Liver (tissue), 9 donors: ENCODE data around the gene SARDH. TPM values are rescaled to one million over a fixed set of nuclear protein-coding genes. Genes with fewer than 3 reads are reported as not detected.

Source experiments
- DNase-seq: peaks from one replicate; pipeline ENCODE4 v3.0.0-alpha.2; 2017; ENCODE audit warnings: low spot score
- H3K27ac ChIP-seq, 2 donors: one replicate each; pipeline ENCODE4 v1.7.0; 2013; ENCODE audit warnings: inconsistent platforms in 2 of 2, low read length in 2 of 2, control low read depth in 1 of 2, low read depth in 1 of 2, mild to moderate bottlenecking in 1 of 2
- H3K27me3 ChIP-seq, 4 donors: one replicate each; pipeline versions ENCODE4 v1.6.1 to v1.7.0; 2013; ENCODE audit warnings: low read length in 3 of 4, inconsistent platforms in 1 of 4, mild to moderate bottlenecking in 1 of 4, moderate library complexity in 1 of 4; ENCODE audit not compliant: control insufficient read depth in 4 of 4, insufficient read depth in 4 of 4
- H3K36me3 ChIP-seq, 4 donors: one replicate each; pipeline versions ENCODE4 v1.6.1 to v1.7.0; 2013; ENCODE audit warnings: low read length in 3 of 4, mild to moderate bottlenecking in 3 of 4, low read depth in 1 of 4, moderate library complexity in 1 of 4; ENCODE audit not compliant: control insufficient read depth in 4 of 4, insufficient read depth in 3 of 4
- H3K4me1 ChIP-seq, 4 donors: one replicate each; pipeline versions ENCODE4 v1.6.1 to v1.7.0; 2013; ENCODE audit warnings: low read length in 3 of 4, mild to moderate bottlenecking in 3 of 4, moderate library complexity in 1 of 4; ENCODE audit not compliant: control insufficient read depth in 4 of 4, insufficient read depth in 4 of 4
- H3K4me3 ChIP-seq, 3 donors: one replicate each; pipeline versions ENCODE4 v1.6.1 to v1.7.0; 2013; ENCODE audit warnings: low read length in 3 of 3, control low read depth in 1 of 3, low read depth in 1 of 3, mild to moderate bottlenecking in 1 of 3
- H3K9ac ChIP-seq, 2 donors: one replicate each; pipeline ENCODE4 v1.7.0; 2013; ENCODE audit warnings: low read length in 2 of 2, mild to moderate bottlenecking in 2 of 2, moderate library complexity in 2 of 2, control low read depth in 1 of 2, low read depth in 1 of 2
- H3K9me3 ChIP-seq, 4 donors: one replicate each; pipeline versions ENCODE4 v1.6.1 to v1.7.0; 2013; ENCODE audit warnings: low read length in 3 of 4; ENCODE audit not compliant: control insufficient read depth in 4 of 4
- EGR1 ChIP-seq, 2 donors: IDR thresholded peaks; 2 replicates each; pipeline ENCODE4 v1.6.1; 2016 to 2018; ENCODE audit warnings: antibody characterized with exemption in 2 of 2, low read depth in 2 of 2
- FOXA1 ChIP-seq: IDR thresholded peaks from 2 replicates; pipeline ENCODE4 v1.6.1; 2016; ENCODE audit warnings: antibody characterized with exemption
- FOXA2 ChIP-seq: IDR thresholded peaks from 2 replicates; pipeline ENCODE4 v1.6.1; 2016; ENCODE audit warnings: antibody characterized with exemption
- JUND ChIP-seq, 2 donors: IDR thresholded peaks; 2 replicates each; pipeline ENCODE4 v1.6.1; 2016; ENCODE audit warnings: antibody characterized with exemption in 2 of 2
- MAX ChIP-seq: IDR thresholded peaks from 2 replicates; pipeline ENCODE4 v1.6.1; 2016; ENCODE audit warnings: antibody characterized with exemption
- RAD21 ChIP-seq, 2 donors: IDR thresholded peaks; 2 replicates each; pipeline ENCODE4 v1.6.1; 2016; ENCODE audit warnings: antibody characterized with exemption in 2 of 2, mild to moderate bottlenecking in 2 of 2
- REST ChIP-seq: IDR thresholded peaks from 2 replicates; pipeline ENCODE4 v1.6.1; 2016; ENCODE audit warnings: antibody characterized with exemption, mild to moderate bottlenecking
- RXRA ChIP-seq, 2 donors: IDR thresholded peaks; 2 replicates each; pipeline ENCODE4 v1.6.1; 2017 to 2018; ENCODE audit warnings: antibody characterized with exemption in 2 of 2, mild to moderate bottlenecking in 1 of 2
- SP1 ChIP-seq: IDR thresholded peaks from 2 replicates; pipeline ENCODE4 v1.6.1; 2018; ENCODE audit warnings: antibody characterized with exemption, mild to moderate bottlenecking
- TAF1 ChIP-seq: conservative IDR thresholded peaks from 2 replicates; pipeline ENCODE4 v1.6.1; 2016; ENCODE audit warnings: antibody characterized with exemption, mild to moderate bottlenecking
- YY1 ChIP-seq: IDR thresholded peaks from 2 replicates; pipeline ENCODE4 v1.6.1; 2016; ENCODE audit warnings: antibody characterized with exemption, mild to moderate bottlenecking
- WGBS: extraction: QIAGEN DNeasy Blood & Tissue Kit; methylation state at CpG from one replicate; pipeline ENCODE4 v1.1.7; 2013; 5-methylcytosine and 5-hydroxymethylcytosine counted together
- polyA plus RNA-seq, 2 donors: library from polyadenylated mRNA; stranded (reverse) in 1 of 2; unstranded in 1 of 2; fragments of 200-250 nt in 1 of 2; fragments of >200 nt in 1 of 2; fragmentation: Nextera tagmentation in 1 of 2; extraction: Ambion mirVana in 1 of 2; gene quantifications; one replicate each; pipeline versions ENCODE4 v1.2.1 to v1.2.3, GENCODE V29; 2013 to 2015
- total RNA-seq, 2 donors: library from RNA; depleted of rRNA; stranded (reverse); fragments of >200 nt; gene quantifications; one replicate each; pipeline ENCODE4 v1.2.3, GENCODE V29; 2014
- TF ChIP-seq, protein P1 (sequence below): IDR thresholded peaks from 2 replicates; pipeline ENCODE4 v1.6.1; 2016; ENCODE audit warnings: antibody characterized with exemption
- TF ChIP-seq, protein P2 (sequence below): fragments of 150-350 bp; IDR thresholded peaks from 2 replicates; pipeline ENCODE4 v1.5.1; 2017; ENCODE audit warnings: improper control_type of control experiment, low read depth, low read length; ENCODE audit not compliant: missing input control
- donor health status: healthy.
- donor health status: healthy.
- donor health status: healthy.
- donor health status: healthy.
- donor health status: healthy.

Gene SARDH
- total and polyA plus RNA-seq, 4 donors = 53.7 to 291 (median 63.4) TPM

DNA sequence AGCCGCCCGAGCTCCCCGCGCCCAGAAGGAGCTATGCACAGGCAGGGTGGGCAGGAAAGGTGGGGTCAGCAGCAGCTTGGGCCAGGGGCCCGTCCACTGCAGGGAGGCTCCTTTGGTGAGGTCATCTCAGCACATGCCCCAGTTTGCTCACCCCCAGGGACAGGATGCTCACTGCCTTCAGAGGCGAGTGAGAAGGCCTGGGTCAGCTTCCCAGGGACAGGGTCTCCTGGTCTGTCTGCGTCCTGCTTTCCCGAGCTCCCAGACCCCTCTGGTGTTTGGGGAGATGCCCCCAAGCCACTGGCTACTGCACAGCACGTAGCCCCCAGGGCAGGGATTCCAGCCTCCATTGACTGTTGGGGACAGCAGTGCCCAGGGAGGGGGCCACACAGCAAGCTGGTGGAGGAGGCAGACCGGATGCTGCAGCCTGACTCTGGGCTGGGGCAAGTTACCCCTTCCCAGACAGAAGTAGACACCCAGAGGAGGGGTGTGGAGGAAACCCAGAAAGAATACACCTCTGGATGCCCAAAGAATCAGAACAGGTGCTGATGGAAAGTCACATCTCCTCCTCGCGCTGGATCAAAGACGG, 581 bp upstream of the SARDH start:
- TF ChIP-seq FOXA2 = no peak
- TF ChIP-seq JUND (IDR thresholded peaks at IDR 0.05) = no peak
- no peak for TF ChIP-seq YY1
- no peak for TF ChIP-seq RAD21 (IDR thresholded peaks at IDR 0.05)
- TF ChIP-seq, protein P1, sequence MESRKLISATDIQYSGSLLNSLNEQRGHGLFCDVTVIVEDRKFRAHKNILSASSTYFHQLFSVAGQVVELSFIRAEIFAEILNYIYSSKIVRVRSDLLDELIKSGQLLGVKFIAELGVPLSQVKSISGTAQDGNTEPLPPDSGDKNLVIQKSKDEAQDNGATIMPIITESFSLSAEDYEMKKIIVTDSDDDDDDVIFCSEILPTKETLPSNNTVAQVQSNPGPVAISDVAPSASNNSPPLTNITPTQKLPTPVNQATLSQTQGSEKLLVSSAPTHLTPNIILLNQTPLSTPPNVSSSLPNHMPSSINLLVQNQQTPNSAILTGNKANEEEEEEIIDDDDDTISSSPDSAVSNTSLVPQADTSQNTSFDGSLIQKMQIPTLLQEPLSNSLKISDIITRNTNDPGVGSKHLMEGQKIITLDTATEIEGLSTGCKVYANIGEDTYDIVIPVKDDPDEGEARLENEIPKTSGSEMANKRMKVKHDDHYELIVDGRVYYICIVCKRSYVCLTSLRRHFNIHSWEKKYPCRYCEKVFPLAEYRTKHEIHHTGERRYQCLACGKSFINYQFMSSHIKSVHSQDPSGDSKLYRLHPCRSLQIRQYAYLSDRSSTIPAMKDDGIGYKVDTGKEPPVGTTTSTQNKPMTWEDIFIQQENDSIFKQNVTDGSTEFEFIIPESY = no peak
- peak overlapping the region; percentile 83 to 96 for H3K27ac ChIP-seq

GRCh38 chr9:133737071-133737773, 930 bp downstream of the SARDH start:
- TF ChIP-seq RAD21 (IDR thresholded peaks at IDR 0.05) = no peak
- TF ChIP-seq, protein P1 = no peak
- no peak for TF ChIP-seq RXRA (IDR thresholded peaks at IDR 0.05)
- TF ChIP-seq TAF1 = no peak
- TF ChIP-seq, protein P2, sequence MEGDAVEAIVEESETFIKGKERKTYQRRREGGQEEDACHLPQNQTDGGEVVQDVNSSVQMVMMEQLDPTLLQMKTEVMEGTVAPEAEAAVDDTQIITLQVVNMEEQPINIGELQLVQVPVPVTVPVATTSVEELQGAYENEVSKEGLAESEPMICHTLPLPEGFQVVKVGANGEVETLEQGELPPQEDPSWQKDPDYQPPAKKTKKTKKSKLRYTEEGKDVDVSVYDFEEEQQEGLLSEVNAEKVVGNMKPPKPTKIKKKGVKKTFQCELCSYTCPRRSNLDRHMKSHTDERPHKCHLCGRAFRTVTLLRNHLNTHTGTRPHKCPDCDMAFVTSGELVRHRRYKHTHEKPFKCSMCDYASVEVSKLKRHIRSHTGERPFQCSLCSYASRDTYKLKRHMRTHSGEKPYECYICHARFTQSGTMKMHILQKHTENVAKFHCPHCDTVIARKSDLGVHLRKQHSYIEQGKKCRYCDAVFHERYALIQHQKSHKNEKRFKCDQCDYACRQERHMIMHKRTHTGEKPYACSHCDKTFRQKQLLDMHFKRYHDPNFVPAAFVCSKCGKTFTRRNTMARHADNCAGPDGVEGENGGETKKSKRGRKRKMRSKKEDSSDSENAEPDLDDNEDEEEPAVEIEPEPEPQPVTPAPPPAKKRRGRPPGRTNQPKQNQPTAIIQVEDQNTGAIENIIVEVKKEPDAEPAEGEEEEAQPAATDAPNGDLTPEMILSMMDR = no peak
- no peak for TF ChIP-seq MAX
- no peak for TF ChIP-seq FOXA2
- TF ChIP-seq EGR1 (IDR thresholded peaks at IDR 0.05; ENCODE audit: low read depth in 2 of 2) = no peak
- no peak for TF ChIP-seq FOXA1
- TF ChIP-seq REST = no peak
- no peak for TF ChIP-seq SP1
- DNase-seq = peak; percentile 30
- H3K36me3 ChIP-seq = peaks cover 0 to 8% (median 2%) of the 10 kb centered on the region in 4 donors
- 43% methylated on average over 15 of the region's 15 CpGs for WGBS
- H3K4me1 ChIP-seq = peaks cover 17 to 89% (median 58%) of the 10 kb centered on the region in 4 donors
- H3K27me3 ChIP-seq = no peaks in the 10 kb centered on the region
- H3K27ac ChIP-seq = peak overlapping the region; percentile 83 to 96
- H3K9ac ChIP-seq = peak overlapping the region; percentile 51 to 68
- peak overlapping the region; percentile 51 to 81 (median 80) for H3K4me3 ChIP-seq
- H3K9me3 ChIP-seq = no peaks in the 10 kb centered on the region

More for the DNA sequence above, 581 bp upstream of the SARDH start:
- Histone ChIP-seq H3K4me1 (peaks cover 26 to 91% (median 70%) of the 10 kb centered on the region in 4 donors), H3K4me3 (peak overlapping the region; percentile 51 to 81 (median 73)), H3K9me3 (no peaks in the 10 kb centered on the region), H3K36me3 (peaks cover 0 to 4% (median 0%) of the 10 kb centered on the region in 4 donors), H3K27me3 (no peaks in the 10 kb centered on the region), H3K9ac (peak overlapping the region; percentile 76 to 88)
- 31% methylated on average over 13 of the region's 13 CpGs for WGBS
- no peak for DNase-seq
